ENCODE results near the gene SPSB1.

Gene SPSB1

DNA sequence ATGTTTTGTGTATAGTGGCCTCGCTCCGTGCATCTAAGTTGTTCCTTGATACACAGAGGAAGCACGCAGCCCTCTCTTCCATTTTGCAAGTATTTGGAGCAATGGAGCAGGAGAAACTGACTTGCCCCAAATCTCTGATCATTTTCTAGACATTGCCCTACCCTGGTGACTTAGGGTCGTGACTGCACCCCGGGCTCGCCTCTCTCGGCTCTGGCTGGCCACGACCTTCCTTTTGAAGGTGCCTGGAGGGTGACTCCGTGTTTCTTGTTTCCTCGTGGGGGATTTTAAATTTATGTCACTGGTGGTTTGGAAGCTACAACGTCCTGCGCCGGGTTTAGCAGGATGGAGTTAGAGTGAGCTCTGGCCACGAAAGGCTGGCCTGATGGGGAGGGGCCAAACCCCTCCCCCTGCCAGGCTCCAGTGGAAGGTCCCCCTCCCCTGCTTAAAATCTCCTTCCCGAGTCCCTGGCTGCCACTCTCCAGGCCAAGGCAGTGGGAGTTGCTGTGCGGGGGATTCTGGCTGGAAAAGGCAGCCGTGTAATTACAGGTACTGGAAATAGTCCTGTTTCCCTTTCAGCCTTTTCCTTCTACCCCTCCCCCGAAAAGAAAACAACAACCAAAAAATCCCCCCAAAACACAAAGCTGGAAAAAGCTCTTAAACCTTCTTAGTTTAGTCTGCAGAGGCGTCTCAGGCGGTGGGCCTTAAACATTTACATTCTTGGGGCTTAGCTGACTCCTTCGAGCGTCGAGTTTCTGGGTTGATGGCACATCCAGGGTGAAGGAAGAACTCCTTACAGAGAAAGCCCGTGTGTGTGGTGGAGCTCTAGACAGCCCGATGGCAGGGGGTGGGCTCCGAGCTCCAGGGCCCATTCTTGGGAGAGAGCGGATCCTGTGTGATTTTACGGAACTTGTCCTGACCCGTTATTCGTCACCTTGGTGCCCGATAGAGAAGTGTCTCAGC, 28.1 kb downstream of the SPSB1 start:
- no peak for DNase-seq

- DNase-seq, result no peak
Measured at GRCh38 chr1:9321480-9321849, 28.8 kb downstream of the SPSB1 start.

DNA sequence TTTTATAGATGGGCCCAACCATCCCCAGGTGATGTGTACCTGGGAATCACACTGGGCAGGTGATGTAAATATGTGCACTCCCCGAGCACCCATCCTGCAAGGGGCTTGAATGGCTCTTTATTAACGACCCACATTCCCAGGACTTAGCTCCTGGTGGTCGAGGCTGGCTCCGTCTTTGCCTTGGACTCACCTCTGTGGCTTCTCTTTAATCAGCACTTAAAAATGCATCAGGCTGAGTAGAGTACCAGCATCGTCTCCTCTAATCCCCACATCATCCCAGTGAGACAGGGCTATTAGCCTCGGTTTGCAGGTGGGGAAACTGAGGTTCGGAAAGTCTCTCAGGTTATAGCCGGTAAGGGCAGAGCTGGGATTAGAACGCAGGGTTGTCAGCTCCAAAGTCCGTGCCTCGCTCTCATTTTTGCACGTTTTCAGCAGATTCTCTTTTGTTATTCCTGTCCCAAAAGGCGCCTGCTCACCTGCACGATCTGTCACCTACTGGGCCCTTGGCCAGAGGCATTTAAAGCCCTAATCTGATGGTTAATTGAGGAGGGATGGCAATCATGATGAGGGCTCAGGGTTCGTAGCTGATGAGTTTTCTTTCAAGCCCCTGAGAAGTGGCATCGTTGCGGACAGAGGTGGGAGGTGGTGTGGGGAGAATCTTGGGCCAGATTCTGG, 29.4 kb downstream of the SPSB1 start:
- no peak for DNase-seq

- DNase-seq, result no peak
Measured at GRCh38 chr1:9322661-9323244, 30.1 kb downstream of the SPSB1 start.

DNA sequence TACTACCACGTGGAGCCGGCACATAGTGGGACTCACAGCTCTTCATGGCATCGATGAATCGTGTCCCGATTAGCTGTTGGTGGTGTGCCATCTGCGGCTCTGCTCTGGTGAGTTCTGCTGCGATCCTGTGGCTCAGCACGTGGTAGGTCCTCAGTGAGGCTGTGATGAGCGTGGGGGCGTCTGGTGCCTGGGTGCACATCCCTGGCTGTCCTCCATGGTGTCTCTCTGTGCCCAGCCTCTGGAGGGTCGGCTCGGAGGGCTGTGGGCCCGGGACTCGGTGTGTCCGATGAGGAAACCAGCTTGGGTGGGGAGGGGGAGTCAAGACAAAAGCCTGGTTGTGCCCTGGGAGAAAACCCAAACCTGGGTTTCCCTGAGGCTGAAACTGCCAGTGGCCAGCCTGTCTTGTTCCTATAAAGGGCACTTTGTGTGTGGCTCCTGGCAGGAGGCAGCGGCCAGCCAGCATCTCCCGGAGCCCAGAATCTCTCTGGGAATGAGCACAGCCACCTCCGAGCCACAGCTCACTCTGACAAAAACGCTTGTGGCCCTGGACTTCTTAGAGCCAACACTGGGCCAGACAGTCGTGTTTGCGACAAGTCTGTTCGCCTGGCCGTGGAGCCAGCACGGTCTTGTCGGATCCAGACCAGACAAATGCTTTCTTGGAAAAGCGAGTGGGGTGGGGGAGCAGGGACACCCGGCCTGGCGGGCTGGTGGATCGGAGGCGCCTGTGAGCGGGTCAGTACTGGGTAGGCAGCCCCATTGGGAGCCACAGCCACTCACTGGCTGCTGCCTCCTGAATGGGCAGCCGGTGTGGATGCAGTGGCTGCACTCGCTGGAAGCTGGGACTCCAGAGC, 31.8 kb downstream of the SPSB1 start:
- DNase-seq, result no peak

GRCh38 chr1:9326596-9326995, 33.9 kb downstream of the SPSB1 start:
- no peak for DNase-seq

DNA sequence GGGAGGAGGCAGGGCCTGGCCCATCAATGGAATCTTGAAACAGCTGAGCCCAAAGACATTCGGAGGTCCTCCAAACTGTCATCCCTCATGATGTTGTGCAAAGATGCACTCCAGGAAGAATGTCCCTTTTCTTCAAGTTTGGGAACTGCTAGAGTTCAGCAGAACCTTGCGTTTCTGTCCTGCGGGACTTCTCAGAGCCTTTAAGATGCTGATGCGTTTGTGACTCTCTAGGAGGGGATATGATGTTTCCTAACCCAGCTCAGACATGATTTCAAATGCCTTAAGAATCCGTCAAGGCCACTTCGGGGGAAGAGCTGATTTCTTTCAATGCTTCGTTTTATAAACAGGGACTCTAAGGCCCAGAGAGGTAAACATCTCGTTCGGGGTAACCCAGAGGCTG, 35.5 kb downstream of the SPSB1 start:
- DNase-seq, result no peak

DNA sequence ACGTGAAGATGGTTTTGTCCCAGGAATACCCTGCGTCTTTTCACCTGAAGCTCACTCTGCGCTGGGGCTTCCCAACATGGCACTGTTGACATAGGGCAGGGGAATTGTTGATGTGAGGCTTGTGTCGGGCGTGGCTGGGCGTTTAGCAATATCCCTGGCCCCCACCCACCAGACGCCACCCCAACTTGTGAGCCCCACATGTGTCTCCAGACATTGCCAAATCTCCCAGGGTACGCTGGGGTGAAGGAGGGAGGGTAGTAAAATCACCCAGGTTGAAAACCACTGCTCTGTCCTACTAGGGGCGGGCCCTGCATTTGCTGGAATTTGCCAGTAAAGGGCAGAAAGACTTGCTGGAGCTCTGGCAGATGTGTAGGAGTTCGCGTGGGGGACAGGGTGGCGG, 36.0 kb downstream of the SPSB1 start:
- DNase-seq, result no peak

GRCh38 chr1:9331016-9331415, 38.3 kb downstream of the SPSB1 start:
- DNase-seq, result no peak

GRCh38 chr1:9331558-9332346, 39.1 kb downstream of the SPSB1 start:
- no peak for DNase-seq

- DNase-seq, result no peak
Measured at GRCh38 chr1:9332513-9333143, 39.9 kb downstream of the SPSB1 start.

DNA sequence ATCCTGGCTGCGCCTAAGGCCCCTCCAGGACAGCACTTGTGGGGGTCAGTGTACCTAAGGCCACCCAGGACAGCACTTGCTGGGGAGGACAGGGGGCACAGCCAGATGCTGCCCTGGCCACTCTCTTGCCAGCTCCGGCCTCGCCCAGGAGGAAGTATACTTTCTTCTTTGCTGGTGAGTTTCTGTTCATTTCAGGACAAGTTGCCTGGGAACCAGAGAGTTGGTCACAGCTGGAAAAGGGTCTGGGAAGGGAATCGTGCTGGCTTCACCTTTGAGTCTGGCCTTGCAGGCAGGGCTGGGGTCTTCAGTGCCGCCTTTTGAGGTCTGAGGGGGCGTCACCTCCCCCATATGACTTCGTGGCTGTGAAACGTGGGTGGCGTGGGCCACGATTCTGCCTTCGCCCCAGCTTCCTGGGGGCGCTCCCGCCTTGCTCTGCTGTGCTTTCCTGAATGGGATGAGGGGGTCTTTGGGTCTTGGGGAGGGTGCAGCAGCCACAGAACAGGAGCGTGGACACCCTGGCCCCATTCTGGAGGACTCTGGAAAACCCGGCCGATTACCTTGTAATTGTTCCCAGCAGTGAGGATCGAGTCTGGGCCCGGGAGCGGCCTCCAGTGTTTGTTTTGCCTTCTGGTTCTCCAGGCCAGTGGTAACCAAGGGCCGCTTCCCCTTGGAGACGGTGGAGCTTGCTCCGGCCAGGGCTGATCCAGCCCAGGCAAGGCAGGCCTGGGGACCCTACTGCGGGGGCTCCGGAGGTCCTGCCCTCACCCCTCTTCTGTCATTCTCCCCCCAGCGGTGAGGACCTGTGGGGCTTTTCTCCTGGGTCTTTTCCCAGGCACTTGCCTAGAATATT, 45.9 kb downstream of the SPSB1 start:
- no peak for DNase-seq

DNA sequence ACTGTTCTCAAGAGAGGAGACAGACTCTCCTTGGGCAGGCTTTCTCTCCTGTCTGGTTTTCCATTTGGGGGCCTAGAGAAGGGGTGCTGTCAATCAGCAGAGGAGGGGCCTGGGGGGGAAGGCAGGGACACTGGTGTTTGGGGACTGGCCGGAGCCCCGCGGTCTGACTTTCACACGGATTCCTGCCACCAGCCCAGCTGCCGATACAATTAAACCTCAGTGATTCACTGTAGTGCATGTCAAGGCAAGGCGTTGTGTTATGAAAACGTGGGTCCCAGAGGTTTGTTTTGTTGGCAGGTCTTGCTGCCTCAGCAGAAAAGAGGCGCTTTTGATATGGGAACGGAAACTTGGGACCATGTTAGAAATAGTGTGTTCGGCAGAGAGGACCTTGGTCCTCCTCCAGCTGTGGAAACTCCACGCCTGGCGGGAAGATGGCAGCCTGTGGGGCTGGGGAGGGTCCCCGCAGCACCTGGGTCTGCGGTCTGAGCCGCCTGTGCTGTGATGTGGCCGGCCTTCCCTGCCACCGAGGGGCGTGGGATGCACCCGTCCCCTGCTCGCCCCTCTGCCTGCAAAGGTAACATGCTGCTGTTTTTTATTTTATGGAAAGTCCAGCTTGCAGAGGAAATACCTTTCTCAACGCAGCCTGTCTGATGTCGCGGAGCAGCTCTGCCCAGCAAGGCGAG, 47.6 kb downstream of the SPSB1 start:
- no peak for DNase-seq

DNA sequence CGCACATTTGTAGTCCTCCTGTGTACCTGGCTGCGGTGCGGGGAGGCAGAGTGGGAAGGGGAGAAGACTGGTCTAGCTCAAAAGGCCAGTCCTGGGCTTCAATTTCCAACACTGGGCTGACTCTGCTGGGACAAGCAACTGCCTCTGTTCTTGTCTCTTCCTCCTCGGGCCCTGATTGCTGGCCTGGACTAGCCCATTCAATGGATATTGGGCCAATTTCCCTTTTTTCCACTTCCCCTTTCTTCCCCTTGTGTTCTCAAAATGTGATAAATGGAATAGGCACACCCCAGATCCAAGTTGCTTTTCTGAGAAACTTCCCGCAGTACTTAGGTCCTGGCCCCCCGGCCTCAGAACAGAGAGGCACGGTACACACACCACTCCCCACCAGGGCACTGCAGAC, 48.2 kb downstream of the SPSB1 start:
- no peak for DNase-seq

DNA sequence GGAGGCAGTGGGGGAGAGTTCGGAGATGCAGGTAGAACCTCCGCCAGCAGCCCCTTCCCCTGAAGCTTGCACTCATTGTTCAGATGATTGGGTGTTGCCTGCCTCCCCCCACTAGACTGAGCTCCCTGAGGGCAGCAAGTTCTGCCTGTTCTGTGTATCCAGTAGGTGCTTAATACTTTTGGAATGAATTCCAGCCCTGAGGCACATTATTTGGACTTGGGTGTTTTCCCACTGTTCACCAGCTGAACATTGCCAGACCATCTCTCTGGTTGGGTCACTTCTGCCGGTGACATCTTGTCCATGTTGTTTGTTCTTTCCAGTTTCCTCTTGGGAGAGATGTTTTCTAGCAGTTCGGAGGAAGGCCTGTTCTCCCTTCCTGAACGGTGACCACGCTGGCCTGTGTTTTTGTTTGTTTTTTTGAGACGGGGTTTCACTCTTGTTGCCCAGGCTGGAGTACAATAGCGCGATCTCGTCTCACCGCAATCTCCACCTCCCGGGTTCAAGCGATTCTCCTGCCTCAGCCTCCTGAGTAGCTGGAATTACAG, 48.7 kb downstream of the SPSB1 start:
- no peak for DNase-seq

GRCh38 chr1:9343269-9343668, 50.6 kb downstream of the SPSB1 start:
- DNase-seq, result no peak

DNA sequence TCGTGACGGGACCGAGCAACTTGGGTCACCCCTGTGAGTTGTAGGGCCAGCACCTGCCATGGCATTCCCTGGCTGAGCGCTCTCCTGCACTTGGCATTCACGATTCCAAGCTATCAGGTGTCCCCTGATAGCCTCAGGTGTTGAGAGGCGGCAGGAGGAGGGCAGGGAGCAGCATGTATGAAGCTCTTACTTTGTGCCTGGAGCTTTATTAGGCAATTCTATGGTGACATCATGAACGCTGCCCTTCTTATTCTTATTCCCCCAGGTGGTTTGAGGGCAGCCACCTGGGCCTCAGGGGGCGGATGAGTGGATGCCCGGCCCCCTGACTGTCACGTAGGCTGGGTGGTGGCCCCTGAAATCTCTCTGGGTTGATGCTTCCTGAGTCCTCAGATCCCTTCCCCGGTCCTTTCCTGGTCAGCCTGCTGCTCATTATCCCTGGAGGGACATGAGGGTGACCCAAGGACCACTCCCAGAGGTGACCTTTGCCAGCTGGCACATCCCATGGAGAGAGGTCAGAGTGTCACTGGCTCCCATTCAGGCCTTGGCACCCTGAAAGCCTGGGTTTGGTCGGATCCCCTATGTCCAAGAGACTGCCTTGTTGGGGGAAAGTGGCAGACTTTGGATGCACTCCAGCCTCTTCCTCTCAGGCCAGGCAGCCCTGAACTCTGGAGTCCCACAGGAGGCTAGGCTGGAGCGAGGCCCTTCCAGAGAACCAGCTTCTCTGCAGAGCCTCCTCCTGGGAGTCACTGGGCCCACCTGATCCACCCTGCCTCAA, 51.9 kb downstream of the SPSB1 start:
- DNase-seq, result no peak

DNA sequence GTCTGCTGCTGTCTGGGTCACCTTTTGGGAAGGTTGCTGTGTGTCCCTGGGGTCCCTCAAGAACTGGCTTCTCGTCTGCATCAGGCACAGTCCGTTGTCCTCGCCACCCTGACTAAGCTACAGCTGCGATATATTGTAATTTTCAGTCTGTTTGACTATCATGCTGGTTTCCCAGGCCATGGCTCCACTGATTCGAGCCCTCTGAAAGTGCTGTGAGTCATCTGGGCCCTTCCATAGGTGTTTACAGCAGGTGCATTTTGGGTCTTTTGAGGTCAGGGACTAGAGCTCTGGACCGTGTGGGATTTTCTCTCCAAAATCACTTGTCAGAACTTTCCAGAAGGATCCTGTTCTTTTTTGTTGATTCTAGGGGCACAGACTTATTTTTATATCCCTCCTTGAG, 52.8 kb downstream of the SPSB1 start:
- no peak for DNase-seq

- DNase-seq, result no peak
Measured at GRCh38 chr1:9345922-9346321, 53.2 kb downstream of the SPSB1 start.

Measured in activated CD4-positive, alpha-beta T cell treated with anti-CD3 and anti-CD28 coated beads, Interleukin-10, Interleukin-2, amounts not matched to agents 100 ng/mL and 50 ng/mL, durations not matched to agents 16 hours and 8 hours (primary cell).